HEK293 (cell line): ENCODE results near the gene PIGM.

Experiments used
- CTCF ChIP-seq: fragments of 450-650 bp; formaldehyde crosslinking; IDR thresholded peaks from 2 replicates; pipeline ENCODE4 v1.5.1; 2016; ENCODE audit warnings: missing biosample characterization, missing genetic modification characterization
- EGR2 ChIP-seq: fragments of 450-650 bp; formaldehyde crosslinking; IDR thresholded peaks from 2 replicates; pipeline ENCODE4 v1.5.1; 2016; ENCODE audit warnings: low read depth, missing biosample characterization, missing genetic modification characterization
- RBAK ChIP-seq: fragments of 450-650 bp; formaldehyde crosslinking; IDR thresholded peaks from 2 replicates; pipeline ENCODE4 v1.5.1; 2016; ENCODE audit warnings: missing biosample characterization, missing genetic modification characterization
- ZBTB17 ChIP-seq: fragments of 450-650 bp; formaldehyde crosslinking; IDR thresholded peaks from 2 replicates; pipeline ENCODE4 v1.5.1; 2016; ENCODE audit warnings: missing biosample characterization, missing genetic modification characterization
- ZNF148 ChIP-seq: fragments of 450-650 bp; formaldehyde crosslinking; IDR thresholded peaks from 2 replicates; pipeline ENCODE4 v1.5.0; 2017; ENCODE audit warnings: missing biosample characterization, missing genetic modification characterization, borderline replicate concordance
- ZNF248 ChIP-seq: fragments of 450-650 bp; formaldehyde crosslinking; IDR thresholded peaks from 2 replicates; pipeline ENCODE4 v1.5.1; 2017; ENCODE audit warnings: missing biosample characterization, missing genetic modification characterization
- ZNF292 ChIP-seq: fragments of 450-650 bp; formaldehyde crosslinking; IDR thresholded peaks from 2 replicates; pipeline ENCODE4 v1.5.1; 2016; ENCODE audit warnings: low read depth, missing biosample characterization, missing genetic modification characterization, borderline replicate concordance
- ZNF350 ChIP-seq: fragments of 450-650 bp; formaldehyde crosslinking; IDR thresholded peaks from 2 replicates; pipeline ENCODE4 v1.5.0; 2017; ENCODE audit warnings: missing biosample characterization, mild to moderate bottlenecking, missing genetic modification characterization
- ZNF76 ChIP-seq: fragments of 450-650 bp; formaldehyde crosslinking; IDR thresholded peaks from 2 replicates; pipeline ENCODE4; 2016; ENCODE audit warnings: low read depth, missing biosample characterization, missing genetic modification characterization, borderline replicate concordance
- ZNF768 ChIP-seq: fragments of 450-650 bp; formaldehyde crosslinking; IDR thresholded peaks from 2 replicates; pipeline ENCODE4 v1.5.1; 2018; ENCODE audit warnings: missing biosample characterization, mild to moderate bottlenecking, missing genetic modification characterization
- ZNF776 ChIP-seq: fragments of 450-650 bp; formaldehyde crosslinking; IDR thresholded peaks from 2 replicates; pipeline ENCODE4 v1.5.0; 2017; ENCODE audit warnings: missing biosample characterization, missing genetic modification characterization, borderline replicate concordance

GRCh38 chr1:159980076-159980475 is 51.7 kb downstream of the PIGM start:
- TF ChIP-seq CTCF (tag by site-specific recombination) (no peak), ZNF292 (tag by site-specific recombination) (no peak), EGR2 (tag by site-specific recombination) (no peak), ZNF248 (no peak), ZNF76 (tag by site-specific recombination) (no peak), ZNF148 (tag by site-specific recombination) (no peak), ZNF776 (tag by site-specific recombination) (no peak), RBAK (tag by site-specific recombination) (no peak), ZNF768 (no peak), ZBTB17 (tag by site-specific recombination) (no peak), ZNF350 (tag by site-specific recombination) (no peak)
